TTC549 (cell line): ENCODE results near the gene RASGRP4.
"Not testable (repeated sequence)": the region's sequence is repeated elsewhere in the genome, so short reads cannot be mapped to it uniquely, and the experiment has no call there.

ENCODE experiments used
- FAIRE-seq: peaks from 2 replicates; lab custom pipeline; 2012; peaks lifted over from hg19 to GRCh38; lab: Jason Lieb, UNC

RASGRP4 gene, protein sequence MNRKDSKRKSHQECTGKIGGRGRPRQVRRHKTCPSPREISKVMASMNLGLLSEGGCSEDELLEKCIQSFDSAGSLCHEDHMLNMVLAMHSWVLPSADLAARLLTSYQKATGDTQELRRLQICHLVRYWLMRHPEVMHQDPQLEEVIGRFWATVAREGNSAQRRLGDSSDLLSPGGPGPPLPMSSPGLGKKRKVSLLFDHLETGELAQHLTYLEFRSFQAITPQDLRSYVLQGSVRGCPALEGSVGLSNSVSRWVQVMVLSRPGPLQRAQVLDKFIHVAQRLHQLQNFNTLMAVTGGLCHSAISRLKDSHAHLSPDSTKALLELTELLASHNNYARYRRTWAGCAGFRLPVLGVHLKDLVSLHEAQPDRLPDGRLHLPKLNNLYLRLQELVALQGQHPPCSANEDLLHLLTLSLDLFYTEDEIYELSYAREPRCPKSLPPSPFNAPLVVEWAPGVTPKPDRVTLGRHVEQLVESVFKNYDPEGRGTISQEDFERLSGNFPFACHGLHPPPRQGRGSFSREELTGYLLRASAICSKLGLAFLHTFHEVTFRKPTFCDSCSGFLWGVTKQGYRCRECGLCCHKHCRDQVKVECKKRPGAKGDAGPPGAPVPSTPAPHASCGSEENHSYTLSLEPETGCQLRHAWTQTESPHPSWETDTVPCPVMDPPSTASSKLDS

DNA sequence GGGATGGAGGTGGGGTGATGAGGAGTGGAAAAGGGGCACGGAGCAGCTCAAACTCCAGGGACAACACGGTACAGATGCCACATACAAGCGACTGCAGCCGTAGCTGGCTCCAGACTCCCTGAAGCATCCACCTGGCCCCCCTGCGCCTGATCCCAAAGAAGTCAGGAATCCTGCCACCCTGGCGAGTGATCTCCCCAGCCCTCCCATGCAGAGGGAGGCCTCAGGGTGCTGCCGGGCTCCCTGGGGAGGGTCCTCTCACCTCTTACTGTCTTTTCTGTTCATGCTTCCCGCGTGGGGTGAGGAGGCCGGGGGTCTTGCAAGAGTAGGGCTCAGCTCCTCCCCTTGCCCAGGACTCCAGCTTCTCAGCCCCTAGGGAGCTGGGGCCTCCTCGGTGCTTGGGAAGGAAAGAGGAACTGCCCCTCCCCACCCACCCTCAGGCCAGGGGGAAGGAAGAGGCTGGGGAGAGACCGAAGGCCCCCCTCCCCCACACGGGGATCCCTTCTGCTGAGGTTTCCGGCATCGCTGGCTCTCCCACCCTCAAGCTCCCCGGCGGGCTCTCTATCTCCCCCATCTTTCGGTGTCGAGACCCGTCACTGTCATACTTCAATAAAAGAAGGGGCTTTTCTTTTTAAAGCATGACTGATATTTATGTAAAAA, at the start of gene RASGRP4:
TSS of gene RASGRP4 (minus strand) at position 410 of the 657 bp plus-strand sequence. CDS start at position 282, 128 bp downstream.
- no peak for FAIRE-seq

DNA sequence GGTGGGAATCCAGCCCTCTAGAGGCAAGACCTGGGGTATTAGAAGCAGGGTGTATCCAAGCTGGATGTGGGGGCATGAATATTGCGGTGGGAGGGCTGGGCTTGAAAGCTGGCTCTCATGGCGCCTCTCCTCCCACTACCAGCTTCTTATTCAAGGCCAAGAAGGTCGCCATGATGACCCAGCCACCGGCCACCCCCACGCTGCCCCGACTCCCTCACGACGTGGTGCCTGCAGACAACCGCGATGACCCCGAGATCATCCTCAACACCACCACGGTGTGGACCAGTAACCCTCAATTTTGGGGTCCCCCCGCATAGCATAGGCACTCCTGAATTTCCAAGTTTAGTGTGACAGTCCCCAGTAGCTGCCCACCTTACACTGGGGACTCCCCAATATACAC, 49.2 kb upstream of the RASGRP4 start:
- no peak for FAIRE-seq

DNA sequence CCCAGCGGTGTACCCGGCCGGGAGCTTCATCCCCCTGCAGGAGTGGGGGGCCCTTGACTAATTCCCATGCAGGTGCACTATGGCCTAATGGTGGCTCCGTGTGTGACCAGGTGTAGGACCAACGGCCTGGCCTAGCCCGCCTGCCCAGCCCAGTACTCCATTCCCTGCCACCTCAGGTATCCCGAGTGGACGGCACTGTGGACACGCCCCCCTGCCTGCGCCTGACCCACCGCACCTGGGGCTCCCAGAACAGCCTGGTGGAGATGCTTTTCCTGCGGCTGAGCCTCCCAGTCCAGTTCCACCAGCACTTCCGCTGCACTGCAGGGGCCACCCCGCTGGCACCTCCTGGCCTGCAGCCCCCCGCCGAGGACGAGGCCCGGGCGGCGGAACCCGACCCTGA, 47.2 kb upstream of the RASGRP4 start:
- no peak for FAIRE-seq

DNA sequence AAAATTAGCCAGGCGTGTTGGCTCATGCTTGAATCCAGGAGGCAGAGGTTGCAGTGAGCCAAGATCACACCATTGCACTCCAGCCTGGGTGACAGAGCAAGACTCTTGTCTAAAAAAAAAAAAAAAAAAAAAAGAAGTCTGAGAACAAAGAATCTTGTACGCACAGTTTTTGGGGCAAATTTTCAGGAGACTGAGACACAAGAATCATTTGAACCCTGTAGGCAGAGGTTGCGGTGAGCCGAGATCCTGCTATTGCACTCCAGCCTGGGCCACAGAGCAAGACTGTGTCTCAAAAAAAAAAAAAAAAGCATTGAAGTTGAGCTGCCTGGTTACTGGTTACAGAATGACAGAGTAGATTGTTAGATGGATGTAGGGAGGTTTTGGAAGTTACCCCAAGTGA, 46.7 kb upstream of the RASGRP4 start:
- FAIRE-seq: not testable (repeated sequence)

DNA sequence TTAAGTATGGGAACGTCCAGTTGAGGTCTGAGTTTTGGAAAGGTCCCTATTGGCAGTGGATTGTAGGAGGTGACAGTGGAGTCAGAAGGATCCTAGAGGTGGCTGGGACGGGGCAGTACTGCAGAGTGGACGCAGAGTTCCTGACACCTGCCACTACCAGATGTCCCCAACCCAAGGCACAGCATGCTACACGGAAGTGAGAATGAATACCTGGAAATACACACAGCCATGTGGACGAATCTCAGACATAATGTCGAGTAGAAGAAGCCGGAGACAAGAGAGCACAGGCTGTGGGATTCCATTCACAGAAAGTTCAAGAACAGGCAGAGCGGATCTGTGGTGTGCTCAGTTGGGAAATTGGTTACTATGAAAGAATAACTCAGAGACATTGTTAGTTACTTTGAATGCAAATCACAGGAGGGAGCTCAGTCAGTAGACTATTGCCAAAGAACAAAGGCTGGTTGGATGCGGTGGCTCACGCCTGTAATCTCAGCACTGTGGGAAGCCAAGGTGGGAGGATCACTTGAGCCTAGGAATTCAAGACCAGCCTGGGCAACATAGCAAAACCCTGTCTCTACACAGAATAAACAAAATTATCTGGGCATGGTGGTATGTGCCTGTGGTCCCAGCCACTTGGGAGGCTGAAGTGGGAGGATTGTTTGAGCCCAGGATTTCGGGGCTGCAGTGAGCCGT, 44.9 kb upstream of the RASGRP4 start:
- FAIRE-seq: no peak

DNA sequence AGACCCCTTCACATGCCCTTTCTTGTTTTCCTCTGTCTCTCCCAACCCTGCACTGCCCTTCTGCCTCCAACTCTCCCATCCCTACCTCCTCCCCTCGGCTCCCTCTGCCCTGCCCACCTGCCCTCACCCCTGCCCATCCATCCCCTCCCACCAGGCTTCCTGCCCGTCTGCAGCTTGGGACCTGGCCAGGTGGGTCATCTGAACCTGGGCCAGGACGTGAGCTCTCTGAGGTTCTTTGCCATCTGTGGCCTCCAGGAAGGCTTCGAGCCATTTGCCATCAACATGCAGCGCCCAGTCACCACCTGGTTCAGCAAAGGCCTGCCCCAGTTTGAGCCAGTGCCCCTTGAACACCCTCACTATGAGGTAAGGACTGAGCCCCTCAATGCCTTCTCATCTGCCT, 43.1 kb upstream of the RASGRP4 start:
- FAIRE-seq: no peak

DNA sequence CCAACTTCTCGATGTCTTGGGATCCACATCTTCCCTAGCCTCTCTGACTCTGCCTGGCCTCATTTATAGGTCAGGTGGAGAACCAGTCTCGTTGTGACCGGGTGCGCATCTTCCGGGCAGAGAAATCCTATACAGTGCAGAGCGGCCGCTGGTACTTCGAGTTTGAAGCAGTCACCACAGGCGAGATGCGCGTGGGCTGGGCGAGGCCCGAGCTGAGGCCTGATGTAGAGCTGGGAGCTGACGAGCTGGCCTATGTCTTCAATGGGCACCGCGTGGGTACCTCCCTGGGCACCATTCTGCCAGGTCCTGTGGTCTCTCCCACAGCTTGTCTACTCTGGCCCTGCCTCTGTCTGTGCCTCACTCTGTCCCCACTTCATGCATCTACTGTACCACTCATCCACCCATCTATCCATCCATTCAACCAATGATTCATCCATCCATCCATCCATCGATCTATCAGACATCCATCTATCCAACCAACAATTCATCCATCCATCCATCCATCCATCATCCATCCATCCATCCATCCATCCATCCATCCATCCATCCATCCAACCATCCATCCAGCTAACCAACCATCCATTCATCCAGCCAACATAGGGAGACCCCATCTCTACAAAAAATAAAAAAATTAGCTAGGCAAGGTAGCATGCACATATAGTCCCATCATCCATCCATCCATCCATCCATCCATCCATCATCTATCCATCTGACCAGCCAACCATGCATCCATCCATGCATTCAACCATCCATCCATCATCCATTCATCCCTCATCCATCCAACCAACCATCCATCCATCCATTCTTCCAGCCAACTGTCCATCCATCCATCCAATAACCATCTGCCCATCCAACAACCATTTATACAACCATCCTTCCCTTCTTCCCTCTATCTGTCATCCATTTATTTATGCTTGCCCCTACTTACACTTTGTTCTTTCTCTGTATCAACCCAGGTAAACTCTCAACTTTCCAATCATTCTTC, 41.8 kb upstream of the RASGRP4 start:
- FAIRE-seq: no peak

DNA sequence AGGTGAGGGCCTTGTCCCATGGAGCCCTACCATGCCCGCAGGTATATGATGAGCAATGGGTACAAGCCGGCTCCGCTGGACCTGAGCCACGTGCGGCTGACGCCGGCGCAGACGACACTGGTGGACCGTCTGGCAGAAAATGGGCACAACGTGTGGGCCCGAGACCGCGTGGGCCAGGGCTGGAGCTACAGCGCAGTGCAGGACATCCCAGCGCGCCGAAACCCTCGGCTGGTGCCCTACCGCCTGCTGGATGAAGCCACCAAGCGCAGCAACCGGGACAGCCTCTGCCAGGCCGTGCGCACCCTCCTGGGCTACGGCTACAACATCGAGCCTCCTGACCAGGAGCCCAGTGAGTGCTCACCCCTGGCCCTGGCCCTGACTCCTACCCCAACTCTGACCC, 40.0 kb upstream of the RASGRP4 start:
- no peak for FAIRE-seq

DNA sequence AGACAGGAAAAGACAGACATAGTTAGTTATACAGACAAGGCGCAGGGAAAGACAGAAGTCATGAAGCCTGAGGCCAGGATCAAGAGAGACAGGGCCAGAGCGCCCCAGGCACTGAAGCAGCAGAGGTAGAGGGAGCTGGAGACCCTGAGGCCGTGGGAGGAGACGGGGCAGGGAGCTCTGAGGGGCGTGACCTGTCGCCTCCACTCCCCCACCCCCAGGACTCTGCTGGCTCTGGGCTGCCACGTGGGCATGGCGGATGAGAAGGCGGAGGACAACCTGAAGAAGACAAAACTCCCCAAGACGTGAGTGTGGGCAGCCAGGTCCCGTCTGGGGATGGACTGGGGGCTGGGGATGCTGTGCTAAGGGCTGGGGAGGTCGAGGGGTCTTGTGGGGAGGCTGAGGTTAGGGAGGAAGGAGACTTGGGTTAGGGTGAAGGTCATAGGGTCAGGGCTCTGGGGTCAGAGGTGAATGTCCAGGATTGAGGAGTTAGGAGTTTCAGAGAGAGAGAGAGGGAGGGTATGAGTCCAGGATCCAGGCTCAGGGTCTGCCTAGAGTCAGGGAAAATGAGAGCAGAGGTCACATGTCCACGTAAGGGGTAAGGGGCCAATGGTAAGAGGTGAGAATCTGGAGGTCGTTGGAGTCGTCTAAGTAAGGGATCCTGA, 38.5 kb upstream of the RASGRP4 start:
- no peak for FAIRE-seq

DNA sequence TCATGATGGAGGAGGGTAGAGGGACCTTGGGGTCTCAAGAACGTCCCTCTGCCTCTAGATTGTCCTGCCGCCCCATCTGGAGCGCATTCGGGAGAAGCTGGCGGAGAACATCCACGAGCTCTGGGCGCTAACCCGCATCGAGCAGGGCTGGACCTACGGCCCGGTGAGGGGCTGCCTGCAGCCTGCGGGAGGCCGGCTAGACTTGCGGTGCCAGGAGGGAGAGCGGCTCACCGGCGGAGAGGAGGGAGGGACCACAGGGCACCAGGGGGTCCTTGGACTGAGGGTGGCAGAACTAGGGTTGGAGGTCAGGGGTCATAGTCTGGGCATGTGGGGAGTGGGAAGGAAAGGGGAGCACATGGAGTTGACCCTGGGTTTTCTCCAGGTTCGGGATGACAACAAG, 37.3 kb upstream of the RASGRP4 start:
- FAIRE-seq: no peak

DNA sequence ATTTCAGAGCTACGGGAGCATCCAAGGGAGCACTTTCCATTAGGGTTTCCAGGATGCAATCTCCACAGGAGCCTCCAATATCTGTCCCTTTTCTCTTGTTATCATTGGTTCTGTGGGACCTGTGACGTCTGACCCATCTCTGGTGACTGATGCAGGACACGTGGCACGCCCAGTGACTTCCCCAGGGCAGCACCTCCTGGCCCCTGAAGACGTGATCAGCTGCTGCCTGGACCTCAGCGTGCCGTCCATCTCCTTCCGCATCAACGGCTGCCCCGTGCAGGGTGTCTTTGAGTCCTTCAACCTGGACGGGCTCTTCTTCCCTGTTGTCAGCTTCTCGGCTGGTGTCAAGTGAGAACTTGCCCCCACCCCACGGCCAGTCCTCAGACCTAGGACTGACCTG, 33.0 kb upstream of the RASGRP4 start:
- FAIRE-seq: no peak

DNA sequence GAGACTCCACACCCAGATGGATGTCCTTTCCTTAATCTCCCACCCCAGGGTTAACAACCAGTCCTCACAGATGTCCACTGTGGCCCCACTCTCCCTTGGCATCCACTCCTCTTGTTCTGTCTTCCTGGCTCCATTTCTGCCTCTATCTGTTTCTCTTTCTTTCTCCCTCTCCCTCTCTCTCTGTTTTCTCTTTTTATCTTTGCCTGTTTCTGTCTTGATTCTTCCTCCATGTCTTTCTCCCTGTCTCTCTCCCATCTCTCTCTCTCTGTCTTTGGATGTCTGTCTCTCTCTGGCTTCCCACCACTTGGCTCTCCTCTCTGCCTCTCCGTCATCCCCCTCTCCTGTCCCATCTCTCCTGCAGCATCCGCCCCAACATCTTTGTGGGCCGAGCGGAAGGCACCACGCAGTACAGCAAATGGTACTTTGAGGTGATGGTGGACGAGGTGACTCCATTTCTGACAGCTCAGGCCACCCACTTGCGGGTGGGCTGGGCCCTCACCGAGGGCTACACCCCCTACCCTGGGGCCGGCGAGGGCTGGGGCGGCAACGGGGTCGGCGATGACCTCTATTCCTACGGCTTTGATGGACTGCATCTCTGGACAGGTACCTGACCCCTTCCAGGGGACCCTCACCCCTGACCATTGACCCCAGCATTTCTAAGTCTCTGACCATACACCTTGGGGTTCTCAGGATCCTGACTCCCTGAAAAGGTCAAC, 31.8 kb upstream of the RASGRP4 start:
- no peak for FAIRE-seq

DNA sequence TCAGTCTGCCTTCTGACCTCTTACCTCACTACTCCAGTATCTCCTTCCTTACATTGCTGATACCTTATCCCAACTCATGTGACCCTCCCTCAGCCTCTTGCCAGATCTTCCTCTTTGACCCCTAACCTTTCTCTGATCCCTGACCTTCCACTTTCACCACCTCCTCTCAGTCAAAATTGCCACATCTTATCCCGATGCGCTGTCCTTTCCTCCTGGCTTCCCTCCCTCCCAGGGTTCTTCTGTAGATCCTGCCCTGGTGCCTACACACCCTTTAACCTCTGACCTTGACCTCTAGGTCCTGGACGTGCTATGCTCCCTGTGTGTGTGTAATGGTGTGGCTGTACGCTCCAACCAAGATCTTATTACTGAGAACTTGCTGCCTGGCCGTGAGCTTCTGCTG, 31.2 kb upstream of the RASGRP4 start:
- no peak for FAIRE-seq

DNA sequence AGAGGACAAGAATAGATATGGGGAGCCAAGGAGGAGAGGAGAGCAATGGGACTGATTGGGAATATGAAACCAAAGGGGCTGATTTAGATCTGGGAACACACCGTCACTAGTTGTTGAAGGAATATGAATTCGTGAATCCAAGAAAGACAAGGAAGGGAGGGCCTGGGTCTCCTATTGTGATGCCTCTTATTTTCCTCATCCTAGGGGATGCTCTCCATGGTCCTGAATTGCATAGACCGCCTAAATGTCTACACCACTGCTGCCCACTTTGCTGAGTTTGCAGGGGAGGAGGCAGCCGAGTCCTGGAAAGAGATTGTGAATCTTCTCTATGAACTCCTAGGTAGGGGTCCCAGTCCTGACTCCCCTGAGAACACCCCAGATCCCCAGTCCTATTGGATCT, 29.0 kb upstream of the RASGRP4 start:
- no peak for FAIRE-seq

DNA sequence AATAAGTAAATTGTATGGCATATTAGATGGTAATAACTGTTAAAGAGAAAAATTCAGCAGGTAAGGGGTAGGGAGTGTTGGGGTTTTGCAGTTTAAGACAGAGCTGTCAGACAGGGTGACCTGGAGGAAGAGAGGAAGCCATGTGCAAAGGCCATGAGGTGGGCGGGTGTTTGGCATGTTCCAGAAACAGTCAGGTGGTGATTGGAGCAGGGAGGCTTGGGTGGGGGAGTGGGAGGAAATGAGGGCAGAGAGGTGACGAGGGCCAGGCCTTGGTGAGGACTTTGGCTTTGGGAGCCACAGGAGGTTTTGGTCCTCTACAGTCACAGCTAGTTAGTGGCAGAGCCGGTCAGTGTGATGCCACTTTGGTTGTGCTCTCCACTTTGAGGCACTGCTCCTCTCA, 27.6 kb upstream of the RASGRP4 start:
- no peak for FAIRE-seq

DNA sequence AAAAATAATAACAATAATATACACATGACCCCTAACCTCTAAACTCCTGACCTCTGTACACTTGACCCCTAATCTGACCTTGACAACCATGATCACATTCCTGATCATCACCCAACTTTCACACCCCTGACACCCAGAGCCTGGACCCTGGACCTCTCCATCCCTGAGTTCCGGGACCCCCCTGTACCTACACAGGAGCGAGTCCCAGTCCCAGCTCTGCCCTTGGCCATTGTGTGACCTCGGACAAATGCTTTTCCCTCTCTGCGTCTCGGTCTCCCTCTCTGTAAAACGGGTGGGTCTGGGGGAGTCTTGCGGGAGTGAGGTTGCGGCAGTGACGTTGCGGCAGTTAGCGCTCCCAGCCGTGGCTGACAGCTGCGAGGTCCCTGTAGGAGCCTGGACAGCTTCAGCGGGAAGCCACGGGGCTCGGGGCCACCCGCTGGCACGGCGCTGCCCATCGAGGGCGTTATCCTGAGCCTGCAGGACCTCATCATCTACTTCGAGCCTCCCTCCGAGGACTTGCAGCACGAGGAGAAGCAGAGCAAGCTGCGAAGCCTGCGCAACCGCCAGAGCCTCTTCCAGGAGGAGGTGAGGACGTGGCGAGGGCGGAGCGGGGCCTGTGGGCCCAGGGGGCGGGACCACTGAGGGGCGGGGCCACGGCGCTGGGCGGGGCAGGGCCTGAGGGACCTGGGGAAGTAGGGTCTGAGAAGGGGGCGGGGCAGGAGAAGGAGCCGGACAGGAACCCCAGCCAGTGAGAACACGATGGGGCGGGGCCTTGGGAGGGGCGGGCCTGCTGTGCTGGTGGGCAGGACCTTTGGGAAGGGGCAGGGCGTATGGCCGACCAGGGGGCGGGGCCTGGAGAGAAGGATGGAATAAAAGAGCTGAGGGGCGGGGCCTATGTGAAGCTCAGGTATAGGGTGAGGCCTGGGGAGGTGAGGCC, 26.7 kb upstream of the RASGRP4 start:
- FAIRE-seq: no peak

DNA sequence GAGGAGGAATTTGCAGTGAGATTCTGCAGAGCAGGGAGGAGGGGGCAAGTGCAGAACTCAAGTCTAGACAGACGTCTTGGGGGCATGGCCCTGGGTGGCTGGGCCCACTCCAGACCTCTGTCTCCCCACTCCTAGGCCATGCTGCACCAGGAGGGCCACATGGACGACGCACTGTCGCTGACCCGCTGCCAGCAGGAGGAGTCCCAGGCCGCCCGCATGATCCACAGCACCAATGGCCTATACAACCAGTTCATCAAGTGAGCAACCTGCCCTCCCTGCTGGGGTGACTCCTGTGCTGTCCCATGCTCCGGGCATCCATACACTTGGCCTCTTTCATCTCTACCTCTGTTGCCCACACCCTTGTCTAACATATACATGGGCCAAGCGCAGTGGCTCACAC, 25.6 kb upstream of the RASGRP4 start:
- FAIRE-seq: no peak

DNA sequence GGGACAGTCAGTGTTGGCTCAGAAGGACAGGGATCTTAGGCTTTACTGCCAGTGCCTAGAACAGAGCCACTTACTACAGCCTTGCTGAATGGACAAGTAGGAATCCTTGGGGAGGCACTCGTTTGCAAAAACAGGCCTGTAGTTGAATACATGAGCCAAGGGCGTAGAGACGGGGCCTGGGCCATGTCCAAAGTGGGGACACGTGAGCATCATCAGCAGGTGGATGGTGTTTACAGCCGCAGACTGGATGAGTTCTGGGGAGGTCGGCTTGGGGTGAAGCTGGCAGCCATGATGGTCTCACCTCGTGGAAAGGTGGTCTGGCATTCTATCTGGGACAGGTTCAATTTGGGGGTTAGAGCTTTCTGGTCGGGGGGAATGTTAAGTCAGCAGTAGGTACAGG, 25.0 kb upstream of the RASGRP4 start:
- FAIRE-seq: no peak

DNA sequence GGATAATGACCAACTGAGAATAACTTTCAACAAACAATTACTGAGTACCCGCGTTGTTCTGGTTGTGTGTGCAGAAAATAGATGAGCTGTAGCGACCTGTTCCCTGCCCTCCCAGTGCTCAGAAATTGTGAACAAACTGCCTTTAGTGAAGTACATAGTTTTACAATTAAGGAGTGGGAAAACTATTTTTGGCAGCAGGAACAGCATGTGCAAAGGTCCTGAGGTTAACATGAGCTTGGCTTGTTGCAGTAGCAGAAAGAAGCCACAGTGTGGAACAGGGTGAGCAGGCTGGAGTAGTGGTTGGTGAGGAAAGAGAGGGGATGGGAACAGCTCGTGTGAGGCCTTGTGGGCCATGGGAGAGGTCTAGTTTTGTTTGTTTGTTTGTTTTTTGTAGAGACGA, 23.5 kb upstream of the RASGRP4 start:
- FAIRE-seq: no peak
